GM12865 (cell line): ENCODE data around the gene HPSE2.

Source experiments
- DNase-seq: peaks from one replicate; pipeline ENCODE4 v3.0.0; 2010; ENCODE audit warnings: low read depth
- H3K4me3 ChIP-seq: 2 replicates; pipeline ENCODE4 v1.5.1; 2011; ENCODE audit warnings: mild to moderate bottlenecking, low read depth, low read length, control low read depth
- CTCF ChIP-seq: IDR thresholded peaks from 2 replicates; pipeline ENCODE4 v1.5.1; 2011; ENCODE audit warnings: low read length, control low read depth, low read depth, inconsistent platforms; ENCODE audit not compliant: insufficient read depth; ENCODE audit errors: missing control alignments

Gene HPSE2

GRCh38 chr10:98446151-98446660 is 789.4 kb downstream of the HPSE2 start:
- H3K4me3 ChIP-seq: peak overlapping the region; percentile 78
- peak; percentile 47 for DNase-seq
- no peak for TF ChIP-seq CTCF

GRCh38 chr10:98445200-98445812 is 790.3 kb downstream of the HPSE2 start:
- no peak for DNase-seq
- no peak for TF ChIP-seq CTCF
- H3K4me3 ChIP-seq: peak overlapping the region; percentile 78

- no peak for TF ChIP-seq CTCF
- no peak overlapping the region for H3K4me3 ChIP-seq
- DNase-seq: peak; percentile 30
Observed at GRCh38 chr10:98444314-98445006, 791.2 kb downstream of the HPSE2 start.

GRCh38 chr10:98438715-98439114 is 796.9 kb downstream of the HPSE2 start:
- DNase-seq: no peak
- H3K4me3 ChIP-seq: no peak overlapping the region
- no peak for TF ChIP-seq CTCF

GRCh38 chr10:98436704-98437103 is 798.9 kb downstream of the HPSE2 start:
- TF ChIP-seq CTCF: no peak
- H3K4me3 ChIP-seq: no peak overlapping the region
- no peak for DNase-seq

- no peak for TF ChIP-seq CTCF
- no peak overlapping the region for H3K4me3 ChIP-seq
- no peak for DNase-seq
Observed at GRCh38 chr10:98435178-98435577, 800.5 kb downstream of the HPSE2 start.
